GM18499 (cell line): ENCODE results near the gene EVI2A.

Experiments
- ATAC-seq: cut with Tn5 transposase; IDR thresholded peaks from one replicate; pipeline ENCODE4 v1.9.1; 2021; ENCODE audit warnings: moderate number of reproducible peaks; ENCODE audit not compliant: insufficient read depth, unreplicated experiment

Gene EVI2A

DNA sequence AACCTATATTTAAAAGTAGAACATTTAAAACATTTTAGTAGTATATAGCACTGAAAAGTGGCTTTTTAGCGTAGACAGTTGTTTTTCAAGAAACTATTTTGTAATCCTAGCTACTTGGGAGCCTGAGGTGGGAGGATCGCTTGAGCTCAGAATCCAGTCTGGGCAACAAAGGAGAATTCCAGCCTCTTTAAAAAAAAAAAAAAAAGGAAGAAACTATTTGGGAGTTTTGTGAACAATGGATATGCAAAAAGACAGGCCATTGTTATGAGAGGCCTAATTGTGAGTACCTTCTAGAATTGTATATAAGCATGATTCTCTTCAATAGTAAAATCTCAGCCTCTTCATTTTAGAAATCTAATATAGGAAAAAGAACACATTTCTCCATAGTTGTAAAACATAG is 42.0 kb downstream of the EVI2A start:
- ATAC-seq, result no peak

DNA sequence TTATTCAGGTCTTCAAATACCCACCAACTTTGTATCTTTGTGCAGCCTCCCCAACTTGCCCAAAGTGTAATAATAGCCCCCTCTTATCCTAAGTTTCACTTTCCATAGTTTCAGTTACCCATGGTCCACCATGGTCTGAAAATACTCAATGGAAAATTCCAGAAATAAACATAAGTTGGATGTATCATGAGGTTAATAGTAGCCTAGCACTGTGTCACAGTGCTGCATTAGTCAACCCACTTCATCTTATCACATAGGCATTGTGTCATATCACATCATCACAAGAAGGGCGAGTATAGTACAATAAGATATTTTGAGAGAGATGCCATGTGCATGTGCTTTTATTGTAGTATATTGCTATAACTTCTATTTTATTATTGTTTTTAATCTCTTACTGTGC is 46.3 kb downstream of the EVI2A start:
- ATAC-seq, result no peak

DNA sequence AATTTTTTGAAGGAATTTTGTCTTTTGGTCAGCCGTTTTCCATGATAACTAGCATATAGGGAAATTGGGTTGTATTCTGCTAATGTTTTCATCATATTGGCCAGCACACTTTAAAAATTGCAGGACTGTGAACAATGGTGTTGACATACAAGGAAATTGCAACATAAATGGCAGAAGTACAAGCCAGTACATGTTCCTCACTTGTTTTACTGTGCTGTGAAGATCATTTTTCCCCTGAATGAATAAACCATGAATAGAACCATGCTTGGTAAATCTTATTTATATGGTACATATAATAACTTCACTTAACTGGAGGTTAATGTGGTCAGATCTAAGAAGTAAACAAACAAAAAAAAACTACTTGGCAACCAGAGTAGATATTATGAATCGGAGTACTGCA is 47.2 kb downstream of the EVI2A start:
- ATAC-seq, result no peak

DNA sequence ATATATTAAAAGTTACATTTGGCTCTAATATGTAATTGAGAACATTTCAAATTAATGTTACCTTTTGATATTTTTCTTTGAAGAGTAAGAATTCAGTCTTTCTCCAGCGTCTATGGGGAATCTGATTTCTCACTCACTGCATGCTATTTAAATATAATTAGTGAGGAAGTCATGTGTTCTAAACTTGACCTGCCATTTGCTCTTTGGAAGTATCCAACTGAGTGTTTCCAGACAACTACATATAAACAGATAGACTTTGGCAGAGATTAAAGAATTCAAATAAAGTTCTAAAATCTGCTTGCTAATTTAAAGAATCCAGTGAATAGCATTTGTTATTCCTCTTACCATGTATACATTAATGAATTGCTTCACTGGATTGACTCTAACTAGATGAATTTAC is 47.9 kb downstream of the EVI2A start:
- ATAC-seq, result no peak

DNA sequence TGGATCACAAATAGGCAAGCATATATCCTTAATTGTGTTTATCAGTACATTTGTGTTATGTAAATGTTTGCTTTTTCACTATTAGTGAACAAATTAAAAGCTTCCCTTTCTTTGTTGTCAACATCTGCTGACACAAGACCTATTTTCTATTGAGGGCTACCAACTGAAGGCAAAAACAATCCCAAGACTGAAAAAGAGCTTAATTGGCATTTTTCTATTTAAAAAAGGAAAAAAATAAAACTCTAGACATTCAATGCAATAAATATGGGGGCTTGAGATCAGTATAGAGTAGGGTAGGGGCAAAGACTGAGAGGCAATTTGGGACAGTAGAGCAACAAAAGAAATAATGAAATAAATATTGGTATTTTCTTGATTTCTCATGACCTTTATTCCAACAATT is 48.6 kb downstream of the EVI2A start:
- ATAC-seq, result no peak

DNA sequence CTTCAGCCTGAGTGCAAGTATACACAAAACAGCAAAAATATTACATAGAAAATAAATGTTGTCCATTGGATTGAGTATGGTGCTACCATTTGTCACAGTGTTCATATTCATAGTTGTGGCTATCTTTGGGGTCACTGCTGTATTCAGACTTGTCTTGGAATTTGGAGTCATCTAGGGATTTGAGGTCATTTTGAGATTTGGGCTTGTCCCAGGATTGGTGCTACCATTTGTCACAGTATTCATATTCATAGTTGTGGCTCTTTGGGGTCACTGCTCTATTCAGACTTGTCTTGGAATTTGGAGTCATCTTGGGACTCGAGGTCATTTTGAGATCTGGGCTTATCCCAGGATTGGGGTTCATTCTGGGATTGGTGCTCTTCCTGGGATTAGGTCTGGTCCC is 49.2 kb downstream of the EVI2A start:
- no peak for ATAC-seq

GRCh38 chr17:31269578-31269983 is 51.8 kb downstream of the EVI2A start:
- ATAC-seq, result no peak

GRCh38 chr17:31269036-31269577 is 52.3 kb downstream of the EVI2A start:
- ATAC-seq, result no peak
